ENCODE measurements around the gene STYX. TPM values are rescaled to one million over a fixed set of nuclear protein-coding genes. Genes with fewer than 3 reads are reported as not detected.
"Not testable (repeated sequence)": the region's sequence is repeated elsewhere in the genome, so short reads cannot be mapped to it uniquely, and the experiment has no call there.

Gene STYX
- total RNA-seq, 1 donor: 50.7 TPM

DNA sequence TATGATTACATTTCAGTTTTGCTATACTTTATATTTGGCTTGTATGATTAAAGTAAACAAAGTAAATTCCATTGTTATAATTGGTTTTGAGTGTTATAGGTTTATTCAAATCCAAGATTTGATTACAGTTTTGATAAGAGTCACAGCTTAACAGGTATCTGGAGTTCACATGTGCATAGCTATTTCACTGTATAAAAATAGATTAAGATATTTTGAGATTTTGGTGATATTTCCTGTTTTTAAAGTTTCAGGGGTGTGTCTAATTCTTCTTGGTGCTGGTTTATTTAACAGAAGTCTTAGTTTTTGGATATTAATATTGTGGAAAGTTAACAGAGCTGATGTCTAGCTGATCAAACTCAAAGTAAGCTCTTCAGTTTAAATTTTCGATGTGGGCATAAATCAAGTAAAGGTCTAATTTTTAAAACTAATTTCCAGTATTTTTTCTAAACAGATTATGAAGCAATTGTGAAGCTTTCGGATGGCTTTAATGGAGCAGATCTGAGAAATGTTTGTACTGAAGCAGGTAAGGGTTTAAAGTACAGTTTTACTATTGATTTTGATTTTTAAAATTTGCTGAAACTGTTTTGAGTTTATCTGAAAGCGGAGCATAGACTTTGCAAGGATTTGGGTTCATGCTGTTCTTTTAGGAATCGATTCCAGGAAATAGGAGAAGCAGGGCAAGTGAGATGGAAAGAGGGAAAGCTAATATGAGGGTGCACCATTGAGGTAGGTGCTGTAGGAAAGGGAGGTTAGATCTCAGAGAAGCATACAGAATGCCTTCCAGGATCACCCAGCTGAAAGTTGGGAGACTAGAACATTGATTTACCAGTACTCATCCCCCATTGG, 6.2 kb upstream of the STYX start:
- no peak overlapping the region for H3K4me3 ChIP-seq (ENCODE audit: low read depth, low read length)
- DNase-seq (ENCODE audit: low read depth): no peak
- TF ChIP-seq CTCF (IDR thresholded peaks at IDR 0.05; ENCODE audit: insufficient read depth, low read length): no peak

GRCh38 chr14:52724360-52724644, 5.7 kb upstream of the STYX start:
- no peak for TF ChIP-seq CTCF (IDR thresholded peaks at IDR 0.05; ENCODE audit: insufficient read depth, low read length)
- H3K4me3 ChIP-seq (ENCODE audit: low read depth, low read length): no peak overlapping the region
- no peak for DNase-seq (ENCODE audit: low read depth)

DNA sequence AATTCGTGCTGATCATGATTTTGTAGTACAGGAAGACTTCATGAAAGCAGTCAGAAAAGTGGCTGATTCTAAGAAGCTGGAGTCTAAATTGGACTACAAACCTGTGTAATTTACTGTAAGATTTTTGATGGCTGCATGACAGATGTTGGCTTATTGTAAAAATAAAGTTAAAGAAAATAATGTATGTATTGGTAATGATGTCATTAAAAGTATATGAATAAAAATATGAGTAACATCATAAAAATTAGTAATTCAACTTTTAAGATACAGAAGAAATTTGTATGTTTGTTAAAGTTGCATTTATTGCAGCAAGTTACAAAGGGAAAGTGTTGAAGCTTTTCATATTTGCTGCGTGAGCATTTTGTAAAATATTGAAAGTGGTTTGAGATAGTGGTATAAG, 2.5 kb upstream of the STYX start:
- not testable (repeated sequence) for H3K4me3 ChIP-seq (ENCODE audit: low read depth, low read length); DNase-seq (ENCODE audit: low read depth)

DNA sequence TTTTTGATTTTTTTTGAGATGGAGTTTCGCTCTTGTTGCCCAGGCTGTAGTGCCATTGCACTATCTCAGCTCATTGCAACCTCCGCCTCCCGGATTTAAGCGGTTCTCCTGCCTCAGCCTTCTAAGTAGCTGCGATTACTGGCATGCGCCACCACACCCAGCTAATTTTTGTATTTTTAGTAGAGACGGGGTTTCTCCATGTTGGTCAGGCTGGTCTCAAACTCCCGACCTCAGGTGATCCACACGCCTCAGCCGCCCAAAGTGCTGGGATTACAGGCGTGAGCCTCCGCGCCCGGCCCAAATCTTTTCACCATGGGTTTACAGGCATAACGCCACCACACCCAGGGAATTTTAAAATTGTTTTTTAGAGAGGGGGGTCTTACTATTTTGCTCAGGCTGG, 931 bp upstream of the STYX start:
- not testable (repeated sequence) for DNase-seq (ENCODE audit: low read depth); H3K4me3 ChIP-seq (ENCODE audit: low read depth, low read length)

GRCh38 chr14:52729585-52729924, 411 bp upstream of the STYX start:
- no peak for TF ChIP-seq CTCF (IDR thresholded peaks at IDR 0.05; ENCODE audit: insufficient read depth, low read length)
- peak overlapping the region; percentile 59 for H3K4me3 ChIP-seq (ENCODE audit: low read depth, low read length)
- no peak for DNase-seq (ENCODE audit: low read depth)

DNA sequence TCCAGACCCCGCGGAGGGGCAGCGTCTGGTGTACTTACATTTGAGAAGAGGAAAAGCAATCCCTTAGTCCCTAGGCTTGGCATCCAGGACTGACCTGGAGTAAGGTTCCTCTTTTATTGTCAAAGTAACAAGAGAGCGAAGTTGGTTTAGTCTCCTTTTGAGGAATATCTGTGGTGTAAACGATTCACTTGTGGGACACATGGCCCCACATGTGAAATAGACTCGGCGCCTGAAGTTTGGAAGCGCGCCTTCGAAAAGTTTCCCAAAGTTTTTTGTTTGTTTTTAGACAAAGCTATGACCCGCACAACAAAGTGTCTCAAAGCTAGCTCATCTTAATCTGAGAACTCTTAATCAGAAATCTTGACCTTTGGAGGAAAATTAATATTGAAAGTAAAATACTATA, 744 bp downstream of the STYX start:
- peak; percentile 26 for DNase-seq (ENCODE audit: low read depth)
- peak overlapping the region; percentile 87 for H3K4me3 ChIP-seq (ENCODE audit: low read depth, low read length)
- TF ChIP-seq CTCF (IDR thresholded peaks at IDR 0.05; ENCODE audit: insufficient read depth, low read length): no peak

GRCh38 chr14:52733824-52734223, 3.9 kb downstream of the STYX start:
- TF ChIP-seq CTCF (IDR thresholded peaks at IDR 0.05; ENCODE audit: insufficient read depth, low read length): no peak
- no peak for DNase-seq (ENCODE audit: low read depth)

DNA sequence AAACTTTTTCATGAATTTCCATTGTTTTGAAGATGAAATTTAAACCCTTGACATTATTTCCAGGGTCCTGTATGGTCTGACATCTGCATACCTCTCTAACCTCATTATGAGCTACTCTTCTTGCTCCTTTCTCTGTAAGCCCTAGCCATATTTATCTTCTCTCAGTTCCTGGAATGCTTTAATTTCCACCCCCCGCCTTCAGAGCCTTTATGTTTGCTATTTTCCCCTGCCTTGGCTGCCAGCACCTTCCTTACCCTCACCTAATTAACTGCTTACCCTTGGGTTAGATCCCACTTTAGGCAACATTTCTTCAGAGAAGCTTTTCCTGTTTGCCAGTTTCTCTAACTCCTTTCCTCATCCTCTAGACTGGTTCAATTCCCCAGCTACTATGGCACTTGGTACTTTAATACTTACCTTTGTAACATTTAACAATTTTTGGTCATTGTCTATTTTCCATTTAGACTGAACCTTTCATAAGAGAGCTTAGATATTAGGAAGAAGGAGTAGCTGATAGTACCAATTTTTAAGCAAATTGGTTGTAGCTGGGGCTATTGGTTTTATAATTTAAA, 6.0 kb downstream of the STYX start:
- no peak for DNase-seq (ENCODE audit: low read depth)
- no peak for TF ChIP-seq CTCF (IDR thresholded peaks at IDR 0.05; ENCODE audit: insufficient read depth, low read length)
- H3K4me3 ChIP-seq (ENCODE audit: low read depth, low read length): no peak overlapping the region

More at GRCh38 chr14:52733824-52734223, 3.9 kb downstream of the STYX start:
- no peak overlapping the region for H3K4me3 ChIP-seq (ENCODE audit: low read depth, low read length)
